HS-5 (cell line): ENCODE data around the gene DNAH2.

ENCODE experiments used
- DNase-seq: peaks from one replicate; pipeline ENCODE4 v3.0.0-alpha.2; 2012; ENCODE audit warnings: low read depth

The DNAH2 gene

DNA sequence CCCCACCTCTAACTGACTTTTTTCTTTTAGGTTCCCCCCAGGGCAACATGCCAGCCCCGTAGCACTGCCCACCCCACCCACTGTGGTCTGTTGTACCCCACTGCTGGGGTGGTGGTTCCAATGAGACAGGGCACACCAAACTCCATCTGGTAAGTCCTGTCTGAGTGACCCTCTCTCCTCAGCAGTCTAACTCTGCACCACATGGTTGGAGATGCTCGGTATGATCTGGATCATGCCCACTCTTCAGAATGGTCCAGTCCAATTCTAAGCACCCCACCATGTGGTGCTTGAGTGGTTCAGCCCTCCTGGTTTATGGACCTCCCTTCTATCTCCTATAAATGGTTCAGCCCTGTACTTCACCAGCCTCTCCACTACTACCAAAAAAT, 122.3 kb downstream of the DNAH2 start:
- no peak for DNase-seq

DNA sequence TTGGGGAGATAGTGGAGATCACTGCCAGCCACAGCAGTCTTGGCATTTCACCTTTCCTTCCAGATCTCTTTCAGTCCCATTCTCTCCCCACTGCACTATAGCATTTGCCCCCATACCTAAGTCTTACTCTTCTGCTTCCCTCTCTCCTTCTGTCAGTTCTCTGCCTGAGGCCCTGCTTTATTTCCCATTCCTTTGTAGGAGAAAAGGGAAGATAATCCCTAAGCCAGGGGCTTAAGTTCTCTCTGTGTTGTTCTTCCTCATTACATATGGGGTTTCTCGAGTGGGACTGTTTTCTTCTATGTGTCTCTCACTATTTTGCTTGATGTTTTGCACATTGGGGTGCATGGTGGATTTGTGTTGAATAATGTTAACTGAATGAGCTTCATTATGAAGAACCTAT, 122.9 kb downstream of the DNAH2 start:
- no peak for DNase-seq

DNA sequence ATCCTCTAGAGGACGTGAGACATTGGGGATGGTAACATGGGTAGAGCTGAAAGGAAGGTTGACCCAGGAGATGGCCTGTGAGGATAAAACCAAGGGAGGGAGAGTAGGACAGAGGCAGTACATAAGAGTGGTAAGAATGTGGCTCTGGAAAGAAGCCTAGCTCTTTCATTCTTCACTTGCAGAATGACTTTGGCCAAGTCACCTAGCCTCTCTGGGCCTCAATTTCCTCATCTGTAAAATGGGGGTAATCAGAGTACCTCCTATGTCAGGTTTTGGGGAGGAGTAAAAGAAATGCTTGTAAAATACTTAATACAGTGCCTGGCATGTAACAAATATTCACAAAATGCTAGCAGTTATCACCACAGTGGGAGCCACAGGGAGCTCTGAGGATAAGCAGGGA, 123.3 kb downstream of the DNAH2 start:
- DNase-seq: no peak

DNA sequence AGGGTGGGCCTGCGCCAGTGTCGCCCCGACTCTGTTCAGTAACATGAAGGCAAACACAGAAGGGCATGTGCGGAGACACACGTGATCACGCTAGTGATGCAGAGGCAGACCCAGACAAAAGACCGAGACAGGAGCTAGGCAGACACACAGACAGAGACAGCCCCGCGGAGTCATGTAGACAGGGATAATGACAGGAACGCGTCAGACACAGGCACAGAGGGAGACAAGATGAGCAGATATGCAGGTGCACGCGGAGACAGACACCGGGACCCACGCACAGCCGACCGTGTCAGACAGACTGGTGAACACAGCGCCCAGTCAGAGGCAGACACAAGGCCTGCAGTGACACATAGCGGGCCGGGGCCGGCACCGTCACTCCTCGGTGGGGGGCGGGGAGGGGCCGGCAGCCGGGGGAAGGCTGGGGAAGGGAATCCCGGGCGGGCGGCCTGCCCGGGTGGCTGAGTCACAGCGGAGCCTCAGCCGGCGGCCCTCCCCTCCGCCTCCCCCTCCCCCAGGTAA, 123.9 kb downstream of the DNAH2 start:
- no peak for DNase-seq

DNA sequence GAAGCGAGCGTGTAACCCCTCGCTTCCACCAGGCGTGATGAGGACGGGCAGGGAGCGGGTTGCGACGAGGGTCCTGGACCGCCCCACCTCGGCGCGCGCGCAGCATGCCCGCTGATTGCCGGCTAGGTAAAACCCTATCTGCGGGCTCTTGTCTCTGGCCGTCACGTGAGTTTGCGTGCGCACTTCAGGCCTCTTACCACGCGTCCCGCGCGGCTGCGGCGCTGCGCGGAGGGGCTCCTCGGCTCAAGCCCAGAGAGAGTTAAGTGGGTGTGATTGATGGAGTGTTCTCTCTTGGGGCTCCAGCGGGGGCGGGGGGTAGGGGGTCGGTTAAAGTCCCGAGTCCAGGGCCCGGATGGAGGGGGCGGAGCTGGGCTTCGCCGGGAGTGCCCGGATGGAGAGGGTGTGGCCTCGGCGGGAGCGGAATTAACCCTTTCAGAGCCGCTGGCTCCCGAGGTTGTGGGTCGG, 124.4 kb downstream of the DNAH2 start:
- peak; percentile 66 for DNase-seq

DNA sequence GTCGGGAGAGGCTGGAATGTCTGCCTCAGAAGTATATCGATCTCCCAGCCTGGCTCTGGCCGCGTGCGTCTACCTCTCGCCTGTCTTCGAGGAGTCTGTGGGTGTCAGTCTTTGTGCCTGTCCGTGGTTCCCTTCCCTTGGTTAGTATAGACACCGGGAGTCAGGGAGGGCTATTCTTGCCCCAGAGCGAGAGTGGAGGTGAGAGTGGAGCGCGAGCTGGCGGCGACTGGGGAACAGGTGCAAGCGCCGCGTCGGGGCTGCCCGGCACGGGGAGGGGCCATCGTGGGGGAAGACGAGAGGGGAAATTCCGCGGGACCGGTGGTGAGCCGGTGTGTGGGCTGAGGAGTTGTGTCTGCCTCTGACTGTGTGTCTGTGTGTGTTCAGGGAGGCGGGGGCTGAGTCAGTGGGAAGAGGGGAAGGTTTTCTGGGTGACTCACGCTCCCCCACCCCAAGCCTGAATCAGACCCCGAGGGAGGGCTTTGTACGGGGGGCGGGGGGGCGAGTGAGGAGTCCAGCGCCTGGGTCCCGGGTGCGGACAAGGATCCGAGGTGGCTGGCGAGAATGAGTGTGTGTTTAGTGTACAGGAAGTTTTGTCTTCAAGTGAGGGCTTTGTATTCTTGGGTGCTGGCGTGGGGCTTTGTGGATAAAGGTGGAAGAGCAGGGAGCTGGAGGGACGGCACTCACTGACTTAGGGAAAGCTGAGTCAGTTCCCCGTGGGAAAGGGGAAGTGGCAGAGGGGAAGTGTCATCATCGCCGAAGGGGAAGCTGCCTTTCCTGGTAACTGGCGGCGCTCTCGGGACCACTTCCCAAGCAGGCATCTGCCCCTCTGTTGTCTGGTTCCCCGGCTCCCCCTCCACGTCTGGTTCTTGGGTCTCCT, 125.1 kb downstream of the DNAH2 start:
- peak; percentile 80 for DNase-seq

DNA sequence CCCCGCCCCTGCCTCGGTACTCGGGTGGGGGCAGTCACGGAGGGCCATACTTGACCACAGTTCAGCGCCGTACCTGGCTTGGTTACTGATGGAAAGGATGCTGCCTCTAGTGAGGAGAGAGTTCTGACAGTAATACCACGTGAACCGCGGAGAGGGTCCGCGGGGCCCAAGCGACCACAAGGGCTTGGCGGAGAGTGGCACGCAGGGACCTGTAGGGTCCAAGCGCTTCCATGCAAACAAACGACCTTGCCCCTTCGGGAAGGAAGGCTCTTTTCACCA, 125.7 kb downstream of the DNAH2 start:
- DNase-seq: no peak

DNA sequence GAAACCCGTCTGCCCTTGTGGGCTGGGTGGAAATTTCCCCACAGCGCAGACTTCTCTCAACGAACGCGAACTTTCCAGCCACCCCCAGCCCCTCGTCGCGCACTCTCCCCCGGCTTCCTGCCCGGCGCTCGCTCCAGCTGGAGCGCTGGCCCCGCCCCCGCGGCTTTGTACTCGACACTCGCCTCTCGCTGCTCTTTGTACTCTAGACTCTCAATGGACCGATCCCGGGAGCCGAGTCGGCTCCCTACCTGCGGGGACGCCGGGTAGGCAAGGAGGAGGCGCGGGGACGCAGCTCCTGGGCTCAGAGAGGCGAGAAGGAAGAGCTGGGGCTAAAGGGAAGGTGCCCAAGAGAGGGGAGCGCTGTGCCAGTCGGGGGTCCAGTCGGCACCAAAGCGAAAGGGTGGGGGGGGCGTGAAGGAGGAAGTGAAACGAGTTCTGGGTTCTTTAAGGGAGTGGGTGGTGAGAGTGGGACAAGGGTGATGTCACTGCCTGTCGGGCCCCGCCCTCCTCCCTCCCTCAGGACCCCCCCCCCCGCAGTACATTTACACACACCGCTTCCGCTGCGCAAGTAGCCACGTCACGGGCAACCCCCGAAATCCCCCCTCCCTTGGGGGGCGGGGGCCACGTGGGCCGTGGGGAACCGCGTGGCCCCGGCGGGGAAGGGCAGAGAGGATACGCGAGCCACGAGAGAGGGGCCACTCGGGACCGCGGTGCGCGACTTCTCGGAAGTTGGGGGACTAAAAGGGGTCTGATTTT, 126.2 kb downstream of the DNAH2 start:
- no peak for DNase-seq

DNA sequence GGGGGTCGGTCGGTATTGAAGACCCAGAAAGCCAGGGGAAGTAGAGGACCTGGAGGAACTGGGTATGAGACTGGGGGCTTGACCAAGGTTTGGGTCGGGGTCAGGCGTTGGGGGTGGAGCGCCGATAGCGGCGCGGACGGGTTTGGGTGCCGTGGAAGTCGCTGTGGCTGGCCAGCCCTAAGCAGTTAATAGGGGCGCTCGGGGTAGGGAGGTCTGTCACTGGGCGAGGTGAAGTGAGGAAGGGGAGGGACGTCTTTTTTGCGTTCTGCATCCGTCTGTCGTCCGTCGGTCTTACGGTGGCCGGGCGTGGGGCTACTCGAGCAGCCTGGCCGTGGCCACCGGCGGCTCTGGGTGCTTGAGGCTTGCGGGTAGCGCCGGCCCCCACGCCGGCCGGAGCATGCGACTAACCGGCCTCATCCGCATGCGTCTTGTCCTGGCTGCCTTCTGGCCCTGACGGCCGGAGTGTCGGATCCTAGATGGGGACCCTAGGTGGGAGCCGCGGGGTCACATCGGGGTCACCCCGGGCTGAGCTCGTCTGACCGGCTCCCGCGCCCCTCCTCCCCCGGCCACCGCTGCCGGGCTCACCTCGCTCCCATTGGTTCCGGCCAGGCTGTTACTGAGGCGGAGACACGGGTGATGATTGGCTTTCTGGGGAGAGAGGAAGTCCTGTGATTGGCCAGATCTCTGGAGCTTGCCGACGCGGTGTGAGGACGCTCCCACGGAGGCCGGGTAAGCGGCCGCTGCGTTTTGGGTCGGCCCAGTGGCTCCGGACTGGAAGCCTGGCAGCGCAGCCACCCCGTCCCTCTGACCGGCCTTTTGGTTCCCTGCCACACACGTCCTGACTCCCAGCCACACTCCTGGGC, 127.0 kb downstream of the DNAH2 start:
- DNase-seq: peak; percentile 78

DNA sequence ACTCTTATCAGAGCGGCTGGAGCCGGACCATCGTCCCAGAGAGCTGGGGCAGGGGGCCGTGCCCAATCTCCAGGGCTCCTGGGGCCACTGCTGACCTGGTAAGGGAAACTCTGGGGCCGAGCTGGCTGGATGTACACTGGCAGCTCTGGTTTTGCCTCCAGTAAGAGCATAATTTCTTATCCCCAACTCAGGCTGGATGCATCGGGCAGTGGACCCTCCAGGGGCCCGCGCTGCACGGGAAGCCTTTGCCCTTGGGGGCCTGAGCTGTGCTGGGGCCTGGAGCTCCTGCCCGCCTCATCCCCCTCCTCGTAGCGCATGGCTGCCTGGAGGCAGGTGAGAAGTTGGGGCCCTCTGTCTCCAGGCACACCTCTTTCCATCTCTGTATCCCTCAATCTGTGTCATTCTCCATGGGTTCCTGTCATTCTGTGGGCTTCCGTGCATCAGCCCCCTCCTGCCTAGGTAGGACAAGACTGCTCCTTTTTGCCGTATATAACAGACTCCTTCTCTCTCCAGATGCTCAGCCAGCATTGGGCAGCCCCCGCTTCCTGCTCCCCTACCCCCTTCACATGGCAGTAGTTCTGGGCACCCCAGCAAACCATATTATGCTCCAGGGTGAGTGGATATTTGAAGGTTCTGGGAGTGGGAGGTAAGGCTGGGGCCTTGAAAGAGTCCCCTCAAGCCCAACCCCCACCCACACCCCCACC, 128.0 kb downstream of the DNAH2 start:
- DNase-seq: no peak

DNA sequence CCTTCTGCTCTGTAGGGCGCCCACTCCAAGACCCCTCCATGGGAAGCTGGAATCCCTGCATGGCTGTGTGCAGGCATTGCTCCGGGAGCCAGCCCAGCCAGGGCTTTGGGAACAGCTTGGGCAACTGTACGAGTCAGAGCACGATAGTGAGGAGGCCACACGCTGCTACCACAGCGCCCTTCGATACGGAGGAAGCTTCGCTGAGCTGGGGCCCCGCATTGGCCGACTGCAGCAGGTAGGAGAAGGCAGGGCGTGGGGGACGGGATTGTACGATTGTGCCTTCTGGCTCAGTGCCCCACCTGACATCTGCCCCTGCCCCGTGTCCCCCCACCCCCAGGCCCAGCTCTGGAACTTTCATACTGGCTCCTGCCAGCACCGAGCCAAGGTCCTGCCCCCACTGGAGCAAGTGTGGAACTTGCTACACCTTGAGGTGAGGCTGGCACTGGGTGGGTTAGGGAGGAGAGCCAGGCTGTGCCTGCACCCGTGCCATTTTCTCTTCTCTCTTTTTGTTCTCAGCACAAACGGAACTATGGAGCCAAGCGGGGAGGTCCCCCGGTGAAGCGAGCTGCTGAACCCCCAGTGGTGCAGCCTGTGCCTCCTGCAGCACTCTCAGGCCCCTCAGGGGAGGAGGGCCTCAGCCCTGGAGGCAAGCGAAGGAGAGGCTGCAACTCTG, 128.7 kb downstream of the DNAH2 start:
- DNase-seq: no peak

DNA sequence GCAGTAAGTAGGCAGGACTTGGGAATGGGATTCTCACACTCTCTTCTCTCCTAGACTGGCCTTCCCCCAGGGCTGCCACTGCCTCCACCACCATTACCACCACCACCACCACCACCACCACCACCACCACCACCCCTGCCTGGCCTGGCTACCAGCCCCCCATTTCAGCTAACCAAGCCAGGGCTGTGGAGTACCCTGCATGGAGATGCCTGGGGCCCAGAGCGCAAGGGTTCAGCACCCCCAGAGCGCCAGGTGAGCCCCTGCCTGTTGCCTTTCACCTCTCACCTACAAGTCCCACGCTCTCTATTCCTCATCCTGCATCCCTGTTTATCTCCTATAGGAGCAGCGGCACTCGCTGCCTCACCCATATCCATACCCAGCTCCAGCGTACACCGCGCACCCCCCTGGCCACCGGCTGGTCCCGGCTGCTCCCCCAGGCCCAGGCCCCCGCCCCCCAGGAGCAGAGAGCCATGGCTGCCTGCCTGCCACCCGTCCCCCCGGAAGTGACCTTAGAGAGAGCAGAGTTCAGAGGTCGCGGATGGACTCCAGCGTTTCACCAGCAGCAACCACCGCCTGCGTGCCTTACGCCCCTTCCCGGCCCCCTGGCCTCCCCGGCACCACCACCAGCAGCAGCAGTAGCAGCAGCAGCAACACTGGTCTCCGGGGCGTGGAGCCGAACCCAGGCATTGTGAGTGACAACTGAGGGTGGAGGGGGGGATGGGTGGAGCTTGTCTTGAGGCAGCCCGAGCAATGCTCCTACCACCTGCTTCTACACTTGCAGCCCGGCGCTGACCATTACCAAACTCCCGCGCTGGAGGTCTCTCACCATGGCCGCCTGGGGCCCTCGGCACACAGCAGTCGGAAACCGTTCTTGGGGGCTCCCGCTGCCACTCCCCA, 129.5 kb downstream of the DNAH2 start:
- DNase-seq: no peak

DNA sequence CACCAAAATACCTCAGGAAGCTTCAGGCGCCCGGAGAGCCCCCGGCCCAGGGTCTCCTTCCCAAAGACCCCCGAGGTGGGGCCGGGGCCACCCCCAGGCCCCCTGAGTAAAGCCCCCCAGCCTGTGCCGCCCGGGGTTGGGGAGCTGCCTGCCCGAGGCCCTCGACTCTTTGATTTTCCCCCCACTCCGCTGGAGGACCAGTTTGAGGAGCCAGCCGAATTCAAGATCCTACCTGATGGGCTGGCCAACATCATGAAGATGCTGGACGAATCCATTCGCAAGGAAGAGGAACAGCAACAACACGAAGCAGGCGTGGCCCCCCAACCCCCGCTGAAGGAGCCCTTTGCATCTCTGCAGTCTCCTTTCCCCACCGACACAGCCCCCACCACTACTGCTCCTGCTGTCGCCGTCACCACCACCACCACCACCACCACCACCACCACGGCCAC, 130.6 kb downstream of the DNAH2 start:
- DNase-seq: no peak

DNA sequence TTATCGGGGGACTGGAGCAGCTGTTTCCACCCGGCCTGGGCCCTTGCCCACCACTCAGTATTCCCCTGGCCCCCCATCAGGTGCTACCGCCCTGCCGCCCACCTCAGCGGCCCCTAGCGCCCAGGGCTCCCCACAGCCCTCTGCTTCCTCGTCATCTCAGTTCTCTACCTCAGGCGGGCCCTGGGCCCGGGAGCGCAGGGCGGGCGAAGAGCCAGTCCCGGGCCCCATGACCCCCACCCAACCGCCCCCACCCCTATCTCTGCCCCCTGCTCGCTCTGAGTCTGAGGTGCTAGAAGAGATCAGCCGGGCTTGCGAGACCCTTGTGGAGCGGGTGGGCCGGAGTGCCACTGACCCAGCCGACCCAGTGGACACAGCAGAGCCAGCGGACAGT, 131.2 kb downstream of the DNAH2 start:
- no peak for DNase-seq

DNA sequence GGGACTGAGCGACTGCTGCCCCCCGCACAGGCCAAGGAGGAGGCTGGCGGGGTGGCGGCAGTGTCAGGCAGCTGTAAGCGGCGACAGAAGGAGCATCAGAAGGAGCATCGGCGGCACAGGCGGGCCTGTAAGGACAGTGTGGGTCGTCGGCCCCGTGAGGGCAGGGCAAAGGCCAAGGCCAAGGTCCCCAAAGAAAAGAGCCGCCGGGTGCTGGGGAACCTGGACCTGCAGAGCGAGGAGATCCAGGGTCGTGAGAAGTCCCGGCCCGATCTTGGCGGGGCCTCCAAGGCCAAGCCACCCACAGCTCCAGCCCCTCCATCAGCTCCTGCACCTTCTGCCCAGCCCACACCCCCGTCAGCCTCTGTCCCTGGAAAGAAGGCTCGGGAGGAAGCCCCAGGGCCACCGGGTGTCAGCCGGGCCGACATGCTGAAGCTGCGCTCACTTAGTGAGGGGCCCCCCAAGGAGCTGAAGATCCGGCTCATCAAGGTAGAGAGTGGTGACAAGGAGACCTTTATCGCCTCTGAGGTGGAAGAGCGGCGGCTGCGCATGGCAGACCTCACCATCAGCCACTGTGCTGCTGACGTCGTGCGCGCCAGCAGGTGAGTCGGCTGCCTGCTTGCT, 131.7 kb downstream of the DNAH2 start:
- no peak for DNase-seq

DNA sequence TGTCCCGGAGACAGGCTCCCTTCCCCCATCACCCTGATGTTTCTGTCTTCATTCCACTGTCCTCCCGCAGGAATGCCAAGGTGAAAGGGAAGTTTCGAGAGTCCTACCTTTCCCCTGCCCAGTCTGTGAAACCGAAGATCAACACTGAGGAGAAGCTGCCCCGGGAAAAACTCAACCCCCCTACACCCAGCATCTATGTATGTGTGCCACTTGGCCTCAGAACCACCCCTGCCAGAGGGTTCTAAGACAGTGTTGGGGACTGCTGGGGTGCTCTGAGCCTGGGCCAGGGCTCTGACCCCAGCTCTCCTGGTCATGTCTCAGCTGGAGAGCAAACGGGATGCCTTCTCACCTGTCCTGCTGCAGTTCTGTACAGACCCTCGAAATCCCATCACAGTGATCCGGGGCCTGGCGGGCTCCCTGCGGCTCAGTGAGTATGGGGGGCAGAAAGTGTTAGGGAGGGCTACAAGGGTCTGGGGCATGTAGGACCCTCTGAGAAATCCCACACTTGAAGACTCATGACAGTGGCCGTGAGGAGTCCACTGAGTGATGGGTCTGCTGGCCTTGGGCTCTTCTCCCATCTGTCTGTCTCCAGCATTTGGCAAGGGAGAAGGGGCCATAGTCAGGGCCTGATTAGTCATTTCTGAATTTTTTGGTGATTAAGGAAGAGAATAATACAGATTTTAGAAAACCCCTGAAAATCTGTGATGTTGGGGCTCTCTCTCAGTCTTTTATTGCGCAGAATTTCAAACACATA, 132.4 kb downstream of the DNAH2 start:
- DNase-seq: no peak

DNA sequence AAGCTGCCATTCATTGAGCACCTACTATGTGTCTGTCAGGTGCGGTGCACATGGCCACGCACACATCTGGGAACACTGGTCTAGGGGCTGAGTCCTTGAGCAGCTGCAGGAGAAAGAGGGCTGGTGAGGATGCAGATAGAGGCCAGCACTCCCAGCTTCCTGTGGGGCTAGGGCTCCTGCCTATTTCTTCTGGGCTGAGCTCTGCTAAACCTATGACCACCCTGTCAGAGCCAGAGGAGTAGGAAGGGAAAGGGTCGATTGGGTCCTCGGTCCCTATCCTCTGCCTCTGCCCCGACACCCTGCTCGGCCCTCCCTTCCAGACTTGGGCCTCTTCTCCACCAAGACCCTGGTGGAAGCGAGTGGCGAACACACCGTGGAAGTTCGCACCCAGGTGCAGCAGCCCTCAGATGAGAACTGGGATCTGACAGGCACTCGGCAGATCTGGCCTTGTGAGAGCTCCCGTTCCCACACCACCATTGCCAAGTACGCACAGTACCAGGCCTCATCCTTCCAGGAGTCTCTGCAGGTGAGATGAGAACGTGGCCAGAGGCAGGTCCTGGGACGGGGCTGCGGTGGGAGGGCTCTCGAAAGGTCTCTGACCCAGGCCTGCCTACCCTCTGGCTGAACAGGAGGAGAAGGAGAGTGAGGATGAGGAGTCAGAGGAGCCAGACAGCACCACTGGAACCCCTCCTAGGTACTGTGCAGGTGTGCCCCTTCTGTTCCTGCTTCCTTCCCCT, 133.3 kb downstream of the DNAH2 start:
- DNase-seq: no peak
